ENCODE measurements around the gene TEX2.

The TEX2 gene

GRCh38 chr17:64261417-64262145, 1.5 kb downstream of the TEX2 start:
- no peak overlapping the region for H3K27ac ChIP-seq (ENCODE audit: low read depth, low read length, poor library complexity, severe bottlenecking)
- H3K27me3 ChIP-seq (ENCODE audit: insufficient read depth, low read length): no peaks in the 10 kb centered on the region
- no peaks in the 10 kb centered on the region for H3K9me2 ChIP-seq (ENCODE audit: low read depth, low read length)
- no peaks in the 10 kb centered on the region for H3K36me3 ChIP-seq (ENCODE audit: insufficient read depth, low read length)
- peak overlapping the region; percentile 93 for H3K4me3 ChIP-seq (ENCODE audit: low read depth, low read length, poor library complexity, severe bottlenecking)
- H2AFZ ChIP-seq (ENCODE audit: low read length): no peak overlapping the region
- TF ChIP-seq CTCF (IDR thresholded peaks at IDR 0.05; ENCODE audit: low read length) (no peak), EZH2 (IDR thresholded peaks at IDR 0.05; ENCODE audit: borderline replicate concordance, low read length) (no peak)
- H4K20me1 ChIP-seq (ENCODE audit: insufficient read depth, low read length): 0 out of 2 replicates have a peak, but pooled peaks cover under 1% of the 10 kb centered on the region
- H3F3A ChIP-seq (ENCODE audit: insufficient read depth, low read length): no peaks in the 10 kb centered on the region
- no peak overlapping the region; the same call in 1 of the 2 replicates for H3K9ac ChIP-seq (ENCODE audit: low read length)
- peak overlapping the region; percentile 85 for H3K4me2 ChIP-seq (ENCODE audit: low read length)
- H3K4me1 ChIP-seq (ENCODE audit: insufficient read depth, low read length, severe bottlenecking): peaks cover 16% of the 10 kb centered on the region
- H3K9me3 ChIP-seq (ENCODE audit: low read length): no peaks in the 10 kb centered on the region
- H3K79me2 ChIP-seq (ENCODE audit: insufficient read depth, low read length): no peaks in the 10 kb centered on the region

- Histone ChIP-seq H3K4me3 (ENCODE audit: low read depth, low read length, poor library complexity, severe bottlenecking) (no peak overlapping the region), H3K4me2 (ENCODE audit: low read length) (no peak overlapping the region), H3K79me2 (ENCODE audit: insufficient read depth, low read length) (no peaks in the 10 kb centered on the region), H3K4me1 (ENCODE audit: insufficient read depth, low read length, severe bottlenecking) (peaks cover 16% of the 10 kb centered on the region), H3K36me3 (ENCODE audit: insufficient read depth, low read length) (no peaks in the 10 kb centered on the region), H2AFZ (ENCODE audit: low read length) (no peak overlapping the region), H3F3A (ENCODE audit: insufficient read depth, low read length) (no peaks in the 10 kb centered on the region), H4K20me1 (ENCODE audit: insufficient read depth, low read length) (0 out of 2 replicates have a peak, but pooled peaks cover 3% of the 10 kb centered on the region), H3K27ac (ENCODE audit: low read depth, low read length, poor library complexity, severe bottlenecking) (no peak overlapping the region), H3K9ac (ENCODE audit: low read length) (no peak overlapping the region), H3K9me3 (ENCODE audit: low read length) (no peaks in the 10 kb centered on the region), H3K27me3 (ENCODE audit: insufficient read depth, low read length) (no peaks in the 10 kb centered on the region), H3K9me2 (ENCODE audit: low read depth, low read length) (no peaks in the 10 kb centered on the region)
- TF ChIP-seq EZH2 (IDR thresholded peaks at IDR 0.05; ENCODE audit: borderline replicate concordance, low read length) (no peak), CTCF (IDR thresholded peaks at IDR 0.05; ENCODE audit: low read length) (no peak)
Observed at GRCh38 chr17:64260886-64261285, 2.2 kb downstream of the TEX2 start.

GRCh38 chr17:64259922-64260321, 3.1 kb downstream of the TEX2 start:
- H3K4me2 ChIP-seq (ENCODE audit: low read length): no peak overlapping the region

More at GRCh38 chr17:64259922-64260321, 3.1 kb downstream of the TEX2 start:
- no peaks in the 10 kb centered on the region for H3K27me3 ChIP-seq (ENCODE audit: insufficient read depth, low read length)
- H4K20me1 ChIP-seq (ENCODE audit: insufficient read depth, low read length): 0 out of 2 replicates have a peak, but pooled peaks cover 3% of the 10 kb centered on the region
- no peak for TF ChIP-seq EZH2 (IDR thresholded peaks at IDR 0.05; ENCODE audit: borderline replicate concordance, low read length)
- H3F3A ChIP-seq (ENCODE audit: insufficient read depth, low read length): no peaks in the 10 kb centered on the region
- H3K4me1 ChIP-seq (ENCODE audit: insufficient read depth, low read length, severe bottlenecking): peaks cover 16% of the 10 kb centered on the region
- H3K4me3 ChIP-seq (ENCODE audit: low read depth, low read length, poor library complexity, severe bottlenecking): no peak overlapping the region
- no peaks in the 10 kb centered on the region for H3K9me2 ChIP-seq (ENCODE audit: low read depth, low read length)
- H2AFZ ChIP-seq (ENCODE audit: low read length): no peak overlapping the region
- no peaks in the 10 kb centered on the region for H3K79me2 ChIP-seq (ENCODE audit: insufficient read depth, low read length)
- no peaks in the 10 kb centered on the region for H3K36me3 ChIP-seq (ENCODE audit: insufficient read depth, low read length)
- no peak overlapping the region for H3K27ac ChIP-seq (ENCODE audit: low read depth, low read length, poor library complexity, severe bottlenecking)
- no peaks in the 10 kb centered on the region for H3K9me3 ChIP-seq (ENCODE audit: low read length)
- no peak overlapping the region for H3K9ac ChIP-seq (ENCODE audit: low read length)

Measured in OCI-LY1 (cell line).